GM12801 (cell line): Measurements from ENCODE around the gene HHATL.

Experiments used
- CTCF ChIP-seq: IDR thresholded peaks from one replicate; pipeline ENCODE4 v1.5.1; 2011; ENCODE audit warnings: control low read depth; ENCODE audit not compliant: insufficient read length; ENCODE audit errors: extremely low read depth

Gene HHATL

GRCh38 chr3:42718338-42718737 lies 15.7 kb upstream of the HHATL start:
- no peak for TF ChIP-seq CTCF

GRCh38 chr3:42717306-42717705 lies 14.7 kb upstream of the HHATL start:
- TF ChIP-seq CTCF = no peak

GRCh38 chr3:42714171-42714852 lies 11.7 kb upstream of the HHATL start:
- TF ChIP-seq CTCF = no peak

- no peak for TF ChIP-seq CTCF
Measured at GRCh38 chr3:42713747-42714146, 11.1 kb upstream of the HHATL start.

- no peak for TF ChIP-seq CTCF
Measured at GRCh38 chr3:42712688-42713372, 10.2 kb upstream of the HHATL start.

- no peak for TF ChIP-seq CTCF
Measured at GRCh38 chr3:42712344-42712648, 9.7 kb upstream of the HHATL start.

- TF ChIP-seq CTCF = no peak
Measured at GRCh38 chr3:42711491-42712343, 9.1 kb upstream of the HHATL start.
